HG03039 (cell line): ENCODE data around the gene MGAT2.
"Not testable (repeated sequence)": the region's sequence is repeated elsewhere in the genome, so short reads cannot be mapped to it uniquely, and the experiment has no call there.

Experiments used
- ATAC-seq: cut with Tn5 transposase; IDR thresholded peaks from one replicate; pipeline ENCODE4 v1.9.1; 2021; ENCODE audit warnings: mild to moderate bottlenecking, moderate library complexity; ENCODE audit not compliant: unreplicated experiment

MGAT2 gene

GRCh38 chr14:49612251-49612650 lies 8.3 kb upstream of the MGAT2 start:
- ATAC-seq, result no peak

GRCh38 chr14:49612671-49613070 lies 7.9 kb upstream of the MGAT2 start:
- ATAC-seq, result no peak

- ATAC-seq, result no peak
Measured at GRCh38 chr14:49614196-49614595, 6.4 kb upstream of the MGAT2 start.

GRCh38 chr14:49615776-49616175 lies 4.8 kb upstream of the MGAT2 start:
- no peak for ATAC-seq

- no peak for ATAC-seq
Measured at GRCh38 chr14:49617852-49618519, 2.6 kb upstream of the MGAT2 start.

GRCh38 chr14:49619273-49619672 lies 1.3 kb upstream of the MGAT2 start:
- ATAC-seq, result not testable (repeated sequence)

- no peak for ATAC-seq
Measured at GRCh38 chr14:49619730-49620129, 869 bp upstream of the MGAT2 start.

GRCh38 chr14:49621114-49621881 lies 699 bp downstream of the MGAT2 start:
- peak; percentile 17 for ATAC-seq

GRCh38 chr14:49622022-49622607 lies 1.5 kb downstream of the MGAT2 start:
- no peak for ATAC-seq

GRCh38 chr14:49623387-49623786 lies 2.8 kb downstream of the MGAT2 start:
- ATAC-seq, result no peak

GRCh38 chr14:49623941-49624839 lies 3.6 kb downstream of the MGAT2 start:
- ATAC-seq, result no peak

GRCh38 chr14:49633640-49634546 lies 13.3 kb downstream of the MGAT2 start:
- ATAC-seq, result peak; percentile 74

- ATAC-seq, result peak; percentile 27
Measured at GRCh38 chr14:49634547-49635334, 14.1 kb downstream of the MGAT2 start, which contains the start of gene DNAAF2. Gene DNAAF2 (minus strand): TSS chr14:49635244. CDS start chr14:49635149, 95 bp downstream.

GRCh38 chr14:49636866-49637265 lies 16.3 kb downstream of the MGAT2 start:
- no peak for ATAC-seq

GRCh38 chr14:49637534-49638078 lies 17.0 kb downstream of the MGAT2 start:
- ATAC-seq, result no peak

- ATAC-seq, result no peak
Measured at GRCh38 chr14:49640540-49641417, 20.2 kb downstream of the MGAT2 start.

GRCh38 chr14:49641697-49642129 lies 21.1 kb downstream of the MGAT2 start:
- no peak for ATAC-seq

GRCh38 chr14:49642163-49642562 lies 21.6 kb downstream of the MGAT2 start:
- ATAC-seq, result no peak
